Activated T-cell treated with anti-CD3 and anti-CD28 coated beads, Interleukin-2, amount 50 U/mL, for 4 hours (primary cell): ENCODE measurements around the gene RANBP6. TPM values are rescaled to one million over a fixed set of nuclear protein-coding genes. Genes with fewer than 3 reads are reported as not detected.
A peak's percentile ranks its signal among the peaks of the same experiment; 100 is the strongest.
"Not testable (repeated sequence)": the region's sequence is repeated elsewhere in the genome, so short reads cannot be mapped to it uniquely, and the experiment has no call there.

Experiments used
- ATAC-seq, 2 donors: fragments of 200-7000 bp; cut with Tn5 transposase; one replicate each; pipeline ENCODE4 v1.10.0; 2021
- DNase-seq: peaks from one replicate; pipeline ENCODE4 v3.0.0-alpha.2; 2020
- H3K27me3 Mint-ChIP-seq: one replicate; pipeline ENCODE4 v1.8.0; 2021; ENCODE audit warnings: low read depth, mixed read lengths
- H3K36me3 Mint-ChIP-seq: one replicate; pipeline ENCODE4 v1.8.0; 2022; ENCODE audit warnings: mixed read lengths; ENCODE audit not compliant: insufficient read depth
- H3K4me1 Mint-ChIP-seq: one replicate; pipeline ENCODE4 v1.8.0; 2021; ENCODE audit warnings: low read depth, mixed read lengths
- H3K4me3 Mint-ChIP-seq: one replicate; pipeline ENCODE4 v1.8.0; 2021; ENCODE audit warnings: mild to moderate bottlenecking, moderate library complexity, mixed read lengths
- H3K9me3 Mint-ChIP-seq: one replicate; pipeline ENCODE4 v1.8.0; 2021; ENCODE audit warnings: mixed read lengths
- total RNA-seq, 3 donors: library from RNA; stranded (reverse); gene quantifications; one replicate each; pipeline ENCODE4 v1.2.1, GENCODE V29; 2021

Gene RANBP6
- total RNA-seq, 3 donors from 2014 or later: 19.3 to 20.6 (median 20.0) TPM

- DNase-seq (no peak), ATAC-seq (no peak)
- no peak overlapping the region for H3K4me3 Mint-ChIP-seq
Measured at GRCh38 chr9:6029604-6030274, 14.3 kb upstream of the RANBP6 start.

GRCh38 chr9:6024035-6024554, 8.7 kb upstream of the RANBP6 start:
- Mint-ChIP-seq H3K4me3 (no peak overlapping the region), H3K9me3 (peaks cover 5% of the 10 kb centered on the region), H3K4me1 (peaks cover 2% of the 10 kb centered on the region), H3K36me3 (no peaks in the 10 kb centered on the region), H3K27me3 (peaks cover 11% of the 10 kb centered on the region)
- no peak for DNase-seq
- no peak for ATAC-seq

More at GRCh38 chr9:6029604-6030274, 14.3 kb upstream of the RANBP6 start:
- Mint-ChIP-seq H3K36me3 (no peaks in the 10 kb centered on the region), H3K4me1 (no peaks in the 10 kb centered on the region), H3K9me3 (no peaks in the 10 kb centered on the region), H3K27me3 (peaks cover 22% of the 10 kb centered on the region)

- not testable (repeated sequence) for H3K4me3 Mint-ChIP-seq, ATAC-seq, DNase-seq, H3K27me3 Mint-ChIP-seq
- Mint-ChIP-seq H3K4me1 (peaks cover 29% of the 10 kb centered on the region), H3K9me3 (peaks cover 13% of the 10 kb centered on the region), H3K36me3 (peaks cover 27% of the 10 kb centered on the region)
Measured at GRCh38 chr9:6016975-6017374, 1.6 kb upstream of the RANBP6 start.

- Mint-ChIP-seq H3K9me3 (peaks cover 10% of the 10 kb centered on the region), H3K4me1 (peaks cover 37% of the 10 kb centered on the region), H3K27me3 (no peaks in the 10 kb centered on the region), H3K4me3 (peak overlapping the region; percentile 98), H3K36me3 (peaks cover 38% of the 10 kb centered on the region)
- peak; percentile 24 to 56 for ATAC-seq
- peak; percentile 7 for DNase-seq
Measured at GRCh38 chr9:6014670-6015270, 654 bp downstream of the RANBP6 start.

- no peaks in the 10 kb centered on the region for H3K27me3 Mint-ChIP-seq
Measured at GRCh38 chr9:6008169-6008979, 7.0 kb downstream of the RANBP6 start.

GRCh38 chr9:6007770-6008168, 7.7 kb downstream of the RANBP6 start:
- ATAC-seq (peak; percentile 64 to 67), DNase-seq (peak; percentile 69)
- peaks cover 22% of the 10 kb centered on the region for H3K36me3 Mint-ChIP-seq
- H3K9me3 Mint-ChIP-seq: no peaks in the 10 kb centered on the region
- peak overlapping the region; percentile 93 for H3K4me3 Mint-ChIP-seq
- H3K4me1 Mint-ChIP-seq: peaks cover 48% of the 10 kb centered on the region
- H3K27me3 Mint-ChIP-seq: no peaks in the 10 kb centered on the region

More at GRCh38 chr9:6008169-6008979, 7.0 kb downstream of the RANBP6 start:
- DNase-seq (peak; percentile 90), ATAC-seq (peak; percentile 71 to 72)
- H3K4me3 Mint-ChIP-seq: peak overlapping the region; percentile 81
- H3K4me1 Mint-ChIP-seq: peaks cover 52% of the 10 kb centered on the region
- H3K9me3 Mint-ChIP-seq: peaks cover 6% of the 10 kb centered on the region
- peaks cover 28% of the 10 kb centered on the region for H3K36me3 Mint-ChIP-seq

GRCh38 chr9:6007058-6007769, 8.2 kb downstream of the RANBP6 start:
- Mint-ChIP-seq H3K36me3 (peaks cover 18% of the 10 kb centered on the region), H3K27me3 (no peaks in the 10 kb centered on the region), H3K4me3 (peak overlapping the region; percentile 93), H3K4me1 (peaks cover 47% of the 10 kb centered on the region), H3K9me3 (no peaks in the 10 kb centered on the region)
- peak; percentile 82 to 87 for ATAC-seq
- DNase-seq: peak; percentile 94

- DNase-seq (no peak), ATAC-seq (no peak)
- Mint-ChIP-seq H3K4me3 (peak overlapping the region; percentile 93), H3K4me1 (peaks cover 48% of the 10 kb centered on the region), H3K9me3 (no peaks in the 10 kb centered on the region), H3K27me3 (no peaks in the 10 kb centered on the region), H3K36me3 (peaks cover 14% of the 10 kb centered on the region)
Measured at GRCh38 chr9:6006749-6007057, 8.7 kb downstream of the RANBP6 start.

GRCh38 chr9:6000955-6001354, 14.5 kb downstream of the RANBP6 start:
- H3K27me3 Mint-ChIP-seq: no peaks in the 10 kb centered on the region
- H3K9me3 Mint-ChIP-seq: no peaks in the 10 kb centered on the region
- H3K36me3 Mint-ChIP-seq: peaks cover 13% of the 10 kb centered on the region
- DNase-seq (no peak), ATAC-seq (no peak)
- peaks cover 57% of the 10 kb centered on the region for H3K4me1 Mint-ChIP-seq
- H3K4me3 Mint-ChIP-seq: no peak overlapping the region

GRCh38 chr9:5999443-6000101, 15.9 kb downstream of the RANBP6 start:
- Mint-ChIP-seq H3K36me3 (peaks cover 13% of the 10 kb centered on the region), H3K27me3 (no peaks in the 10 kb centered on the region), H3K4me1 (peaks cover 63% of the 10 kb centered on the region), H3K9me3 (no peaks in the 10 kb centered on the region), H3K4me3 (no peak overlapping the region)
- DNase-seq (no peak), ATAC-seq (no peak)

- no peaks in the 10 kb centered on the region for H3K27me3 Mint-ChIP-seq
- no peaks in the 10 kb centered on the region for H3K9me3 Mint-ChIP-seq
- peaks cover 7% of the 10 kb centered on the region for H3K36me3 Mint-ChIP-seq
- DNase-seq: no peak
- ATAC-seq: no peak
- no peak overlapping the region for H3K4me3 Mint-ChIP-seq
- H3K4me1 Mint-ChIP-seq: peaks cover 50% of the 10 kb centered on the region
Measured at GRCh38 chr9:5994493-5994892, 20.9 kb downstream of the RANBP6 start.

GRCh38 chr9:5988265-5988664, 27.2 kb downstream of the RANBP6 start:
- no peak overlapping the region for H3K4me3 Mint-ChIP-seq
- peaks cover 36% of the 10 kb centered on the region for H3K36me3 Mint-ChIP-seq
- no peak for DNase-seq
- no peaks in the 10 kb centered on the region for H3K27me3 Mint-ChIP-seq
- H3K9me3 Mint-ChIP-seq: no peaks in the 10 kb centered on the region
- ATAC-seq: no peak
- peaks cover 20% of the 10 kb centered on the region for H3K4me1 Mint-ChIP-seq

- DNase-seq: no peak
- no peak for ATAC-seq
- Mint-ChIP-seq H3K4me1 (peaks cover 11% of the 10 kb centered on the region), H3K4me3 (no peak overlapping the region), H3K36me3 (peaks cover 42% of the 10 kb centered on the region), H3K27me3 (no peaks in the 10 kb centered on the region), H3K9me3 (no peaks in the 10 kb centered on the region)
Measured at GRCh38 chr9:5983042-5983441, 32.4 kb downstream of the RANBP6 start.
